Mesothelial cell of epicardium (in vitro differentiated cells): ENCODE results near the gene RAD18. TPM values are rescaled to one million over a fixed set of nuclear protein-coding genes. Genes with fewer than 3 reads are reported as not detected.

ENCODE experiments used
- DNase-seq, 2 experiments: peaks; one replicate each; pipeline ENCODE4 v3.0.0; 2021; ENCODE audit warnings: low spot score in 2 of 2; ENCODE audit not compliant: unreplicated experiment in 2 of 2
- H3K27ac Mint-ChIP-seq: 2 replicates; pipeline ENCODE4 v1.8.0; 2021; ENCODE audit warnings: mixed read lengths
- H3K27me3 Mint-ChIP-seq: 2 replicates; pipeline ENCODE4 v1.8.0; 2021; ENCODE audit warnings: low read depth, mixed read lengths
- H3K36me3 Mint-ChIP-seq: 2 replicates; pipeline ENCODE4 v1.8.0; 2021; ENCODE audit warnings: mixed read lengths
- H3K4me1 Mint-ChIP-seq: 2 replicates; pipeline ENCODE4 v1.8.0; 2021; ENCODE audit warnings: mixed read lengths
- H3K4me3 Mint-ChIP-seq: 2 replicates; pipeline ENCODE4 v1.8.0; 2021; ENCODE audit warnings: mild to moderate bottlenecking, moderate library complexity, mixed read lengths
- H3K9me3 Mint-ChIP-seq: 2 replicates; pipeline ENCODE4 v1.8.0; 2021; ENCODE audit warnings: mixed read lengths
- CTCF ChIP-seq: fragments of 200-600 bp; sonication (generic); IDR thresholded peaks from one replicate; pipeline ENCODE4 v1.5.0; 2021; ENCODE audit warnings: antibody characterized with exemption; ENCODE audit not compliant: unreplicated experiment
- total RNA-seq: library from RNA; stranded (reverse); gene quantifications from 3 replicates; pipeline ENCODE4 v1.2.1, GENCODE V29; 2021

RAD18 gene
- 22.2 to 23.6 TPM (median 23.2 TPM) in 3 replicates for total RNA-seq

DNA sequence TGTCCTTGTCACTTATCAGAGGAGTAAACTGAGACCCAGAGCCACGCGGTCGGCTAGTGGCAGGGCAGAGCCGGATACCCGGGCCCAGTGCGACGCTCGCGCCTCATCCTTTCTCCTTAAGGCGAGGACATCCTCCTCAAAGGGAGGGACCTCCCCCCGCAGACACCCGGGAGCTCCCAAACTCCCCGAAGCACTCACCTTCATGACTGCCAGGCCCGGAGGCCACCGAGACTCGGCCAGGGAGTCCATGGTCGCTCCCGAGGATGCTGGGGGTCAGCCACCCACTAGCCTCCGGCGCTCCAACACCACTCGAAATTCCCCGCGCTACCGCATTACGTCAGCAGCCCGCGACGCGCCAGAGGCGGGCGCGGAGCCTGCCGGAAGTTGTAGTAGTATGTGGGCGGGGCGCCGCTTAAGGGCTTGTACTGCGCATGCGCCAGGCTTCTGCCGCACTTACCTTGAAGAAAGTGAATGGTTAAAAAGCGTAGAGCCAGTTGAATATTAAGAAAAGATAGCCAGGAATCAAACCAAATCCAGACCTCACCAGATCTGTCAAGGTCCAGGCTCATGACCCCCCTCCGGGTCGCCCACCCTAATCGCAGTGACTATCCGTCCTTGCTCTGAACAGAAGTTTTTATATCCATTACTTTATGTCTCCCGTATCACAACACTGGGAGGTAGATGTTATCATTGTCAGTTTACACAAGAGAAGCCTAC is at the start of gene RAD18:
RAD18 (minus strand) TSS at position 336 of the 717 bp plus-strand sequence; CDS start at position 249, 87 bp downstream.
- Mint-ChIP-seq H3K27ac (peak within 1 kb of the TSS; percentile 95), H3K36me3 (peaks cover 6% of the 10 kb centered on the region), H3K27me3 (peaks cover under 1% of the 10 kb centered on the region), H3K9me3 (no peaks in the 10 kb centered on the region), H3K4me1 (peaks cover 45% of the 10 kb centered on the region), H3K4me3 (peak within 1 kb of the TSS; percentile 95)
- peak; percentile 92 to 96 for DNase-seq
- no peak for TF ChIP-seq CTCF

DNA sequence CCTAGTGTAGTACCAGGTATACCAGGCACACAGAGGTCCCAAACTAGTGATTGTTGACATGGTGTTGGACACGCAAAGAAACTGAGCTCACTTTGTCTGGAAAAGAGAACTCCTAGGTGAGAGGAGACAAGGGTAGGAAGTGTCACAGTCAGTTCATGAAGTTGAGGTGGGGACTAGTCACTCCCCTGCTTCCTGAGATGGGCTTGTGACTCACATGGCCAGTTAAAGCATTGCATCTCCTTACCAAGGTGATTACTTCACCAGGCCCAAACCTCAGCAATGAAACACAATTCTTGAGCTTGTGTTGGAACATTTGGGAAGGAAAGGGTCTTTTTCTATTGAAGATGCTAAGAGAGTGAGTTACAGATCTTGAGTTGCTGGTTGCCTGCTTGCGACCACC is 49.2 kb upstream of the RAD18 start:
- no peak for TF ChIP-seq CTCF
- no peak for DNase-seq
- H3K9me3 Mint-ChIP-seq = no peaks in the 10 kb centered on the region
- no peaks in the 10 kb centered on the region for H3K27me3 Mint-ChIP-seq
- peaks cover 65% of the 10 kb centered on the region for H3K36me3 Mint-ChIP-seq
- H3K4me1 Mint-ChIP-seq = no peaks in the 10 kb centered on the region
- H3K4me3 Mint-ChIP-seq = no peak overlapping the region
- no peak overlapping the region for H3K27ac Mint-ChIP-seq

- no peak for TF ChIP-seq CTCF
- DNase-seq = no peak
- Mint-ChIP-seq H3K4me1 (no peaks in the 10 kb centered on the region), H3K4me3 (no peak overlapping the region), H3K9me3 (no peaks in the 10 kb centered on the region), H3K36me3 (peaks cover 62% of the 10 kb centered on the region), H3K27ac (no peak overlapping the region), H3K27me3 (no peaks in the 10 kb centered on the region)
Measured at GRCh38 chr3:9009976-9010545, 46.8 kb upstream of the RAD18 start.

GRCh38 chr3:9008550-9009255 is 45.4 kb upstream of the RAD18 start:
- TF ChIP-seq CTCF = no peak
- Mint-ChIP-seq H3K9me3 (no peaks in the 10 kb centered on the region), H3K4me1 (no peaks in the 10 kb centered on the region), H3K27ac (no peak overlapping the region), H3K27me3 (no peaks in the 10 kb centered on the region), H3K36me3 (peaks cover 67% of the 10 kb centered on the region), H3K4me3 (no peak overlapping the region)
- no peak for DNase-seq

GRCh38 chr3:9007928-9008327 is 44.7 kb upstream of the RAD18 start:
- Mint-ChIP-seq H3K4me3 (no peak overlapping the region), H3K36me3 (peaks cover 62% of the 10 kb centered on the region), H3K9me3 (no peaks in the 10 kb centered on the region), H3K27me3 (no peaks in the 10 kb centered on the region), H3K4me1 (no peaks in the 10 kb centered on the region), H3K27ac (no peak overlapping the region)
- TF ChIP-seq CTCF = no peak
- DNase-seq = no peak
